Measurements from ENCODE around the gene VIPR2.
"Not testable (repeated sequence)": the region's sequence is repeated elsewhere in the genome, so short reads cannot be mapped to it uniquely, and the experiment has no call there.

VIPR2 gene

GRCh38 chr7:159011722-159012022 is 133.0 kb downstream of the VIPR2 start:
- Histone ChIP-seq H3K4me3 (ENCODE audit: low read depth, low read length) (no peak overlapping the region), H3K27me3 (ENCODE audit: control insufficient read depth, insufficient read depth, low read length) (no peaks in the 10 kb centered on the region), H3K27ac (ENCODE audit: low read depth, low read length) (no peak overlapping the region), H3K9me3 (ENCODE audit: control insufficient read depth, insufficient read depth, low read depth, low read length) (no peaks in the 10 kb centered on the region), H3K36me3 (ENCODE audit: control insufficient read depth, insufficient read depth, low read length) (no peaks in the 10 kb centered on the region), H3K9ac (ENCODE audit: low read length) (no peak overlapping the region), H3K4me1 (ENCODE audit: control insufficient read depth, insufficient read depth, low read length) (peaks cover 10% of the 10 kb centered on the region; the same call in 1 of the 2 replicates)

DNA sequence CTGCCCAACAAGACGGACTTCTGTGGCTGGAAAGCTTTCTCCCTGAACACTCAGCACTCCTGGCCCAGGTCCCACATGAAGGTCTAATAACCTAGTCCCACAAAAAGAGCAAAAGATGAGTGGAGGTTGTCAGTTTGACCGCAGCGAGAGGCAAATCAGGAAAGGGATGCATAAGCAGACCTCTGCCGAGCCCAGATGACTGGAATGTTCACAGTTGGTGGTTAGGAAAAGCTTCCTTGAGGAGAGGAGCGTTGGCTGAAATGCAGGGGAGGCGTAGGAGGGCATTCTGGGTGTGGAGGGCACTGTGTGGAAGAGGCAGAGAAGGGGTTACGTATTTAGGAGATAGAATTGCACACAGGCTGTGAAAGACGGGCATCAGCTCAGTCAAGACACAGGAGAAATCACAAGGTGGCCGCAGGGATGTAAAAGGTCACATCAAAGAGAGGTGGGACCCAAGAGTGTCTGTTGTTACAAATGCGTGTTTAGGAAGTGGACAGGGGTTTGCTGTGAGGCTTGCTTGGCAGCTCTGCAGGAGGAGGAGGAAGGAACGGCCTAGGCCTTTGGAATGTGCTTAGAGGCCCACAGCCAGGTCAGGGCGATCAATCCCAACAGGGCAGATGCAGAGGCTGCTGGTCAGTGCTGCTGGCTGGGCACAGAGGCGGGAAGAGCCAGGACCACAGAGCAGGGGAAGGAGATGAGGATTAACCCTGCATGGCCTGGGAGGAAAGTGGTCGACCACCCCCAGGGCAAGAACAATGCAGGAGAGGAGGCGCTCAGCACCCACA is 133.5 kb downstream of the VIPR2 start:
- Histone ChIP-seq H3K4me3 (ENCODE audit: low read depth, low read length) (no peak overlapping the region), H3K27ac (ENCODE audit: low read depth, low read length) (no peak overlapping the region), H3K4me1 (ENCODE audit: control insufficient read depth, insufficient read depth, low read length) (peaks cover 10% of the 10 kb centered on the region; the same call in 1 of the 2 replicates), H3K9me3 (ENCODE audit: control insufficient read depth, insufficient read depth, low read depth, low read length) (no peaks in the 10 kb centered on the region), H3K27me3 (ENCODE audit: control insufficient read depth, insufficient read depth, low read length) (no peaks in the 10 kb centered on the region), H3K36me3 (ENCODE audit: control insufficient read depth, insufficient read depth, low read length) (no peaks in the 10 kb centered on the region), H3K9ac (ENCODE audit: low read length) (no peak overlapping the region)

DNA sequence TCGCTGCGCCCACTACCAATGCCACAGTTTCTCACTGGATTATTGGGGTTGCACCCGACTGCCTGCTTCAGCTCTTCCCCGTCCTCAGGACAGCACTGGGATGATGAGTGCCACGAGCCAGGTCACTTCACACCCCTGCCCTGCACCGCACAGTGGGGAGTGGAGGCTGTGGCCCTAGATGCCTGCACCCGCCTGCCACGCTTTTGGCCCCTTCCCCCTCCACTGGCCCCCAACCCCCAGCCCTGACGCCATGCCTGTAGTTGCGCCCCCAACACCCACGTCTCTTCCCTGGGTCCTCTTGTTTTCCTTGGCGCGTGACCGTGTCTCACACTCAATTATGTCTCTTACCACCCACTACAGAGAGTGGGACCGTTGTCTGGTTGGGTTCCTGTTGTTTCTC is 134.3 kb downstream of the VIPR2 start:
- Histone ChIP-seq H3K9me3 (ENCODE audit: control insufficient read depth, insufficient read depth, low read depth, low read length) (no peaks in the 10 kb centered on the region), H3K4me3 (ENCODE audit: low read depth, low read length) (no peak overlapping the region), H3K9ac (ENCODE audit: low read length) (no peak overlapping the region), H3K36me3 (ENCODE audit: control insufficient read depth, insufficient read depth, low read length) (no peaks in the 10 kb centered on the region), H3K4me1 (ENCODE audit: control insufficient read depth, insufficient read depth, low read length) (peaks cover 4% of the 10 kb centered on the region; the same call in 1 of the 2 replicates), H3K27me3 (ENCODE audit: control insufficient read depth, insufficient read depth, low read length) (no peaks in the 10 kb centered on the region), H3K27ac (ENCODE audit: low read depth, low read length) (no peak overlapping the region)

DNA sequence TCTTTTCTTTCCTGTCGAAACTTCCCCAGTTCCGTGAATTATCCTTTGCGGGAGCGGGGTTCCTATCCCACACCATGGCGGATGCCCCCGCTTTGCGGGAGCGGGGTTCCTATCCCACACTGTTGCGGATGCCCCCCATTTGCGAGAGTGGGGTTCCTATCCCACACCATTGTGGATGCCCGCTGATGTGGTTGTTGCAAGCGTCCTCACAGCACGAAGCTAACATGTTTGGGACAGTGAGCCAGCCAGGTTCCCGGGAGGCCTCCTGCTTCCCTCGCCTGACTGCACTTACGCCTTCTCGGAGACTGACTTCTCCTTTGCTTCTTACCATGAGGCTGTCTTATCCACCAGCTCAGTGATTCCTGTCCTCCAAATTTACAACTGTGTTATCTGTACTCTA is 134.7 kb downstream of the VIPR2 start:
- H3K27me3 ChIP-seq (ENCODE audit: control insufficient read depth, insufficient read depth, low read length): no peaks in the 10 kb centered on the region
- no peak overlapping the region for H3K9ac ChIP-seq (ENCODE audit: low read length)
- no peaks in the 10 kb centered on the region for H3K4me1 ChIP-seq (ENCODE audit: control insufficient read depth, insufficient read depth, low read length)
- H3K9me3 ChIP-seq (ENCODE audit: control insufficient read depth, insufficient read depth, low read depth, low read length): no peaks in the 10 kb centered on the region
- H3K4me3 ChIP-seq (ENCODE audit: low read depth, low read length): no peak overlapping the region
- H3K36me3 ChIP-seq (ENCODE audit: control insufficient read depth, insufficient read depth, low read length): no peaks in the 10 kb centered on the region
- no peak overlapping the region for H3K27ac ChIP-seq (ENCODE audit: low read depth, low read length)

DNA sequence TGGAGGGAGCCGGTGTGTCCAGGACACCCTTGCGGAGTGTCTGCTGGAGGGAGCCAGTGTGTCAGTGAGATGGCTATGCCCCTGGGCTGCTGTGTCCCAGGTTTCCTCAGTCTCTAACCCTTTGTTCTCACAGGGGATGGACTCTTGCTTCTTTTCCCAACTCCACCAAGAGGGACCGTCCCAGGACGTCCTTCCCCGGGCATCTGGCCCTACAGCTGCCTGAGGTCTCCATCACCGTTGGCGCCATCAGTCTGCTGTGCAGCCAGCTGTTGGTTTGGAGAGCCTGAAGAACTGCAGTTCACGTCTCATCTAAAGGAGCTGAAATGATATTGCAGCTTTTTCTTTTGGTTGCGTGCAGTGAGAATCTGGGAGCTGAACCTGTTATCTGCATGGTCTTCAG is 136.2 kb downstream of the VIPR2 start:
- H3K4me1 ChIP-seq (ENCODE audit: control insufficient read depth, insufficient read depth, low read length): no peaks in the 10 kb centered on the region
- no peak overlapping the region for H3K4me3 ChIP-seq (ENCODE audit: low read depth, low read length)
- no peak overlapping the region for H3K27ac ChIP-seq (ENCODE audit: low read depth, low read length)
- no peak overlapping the region for H3K9ac ChIP-seq (ENCODE audit: low read length)
- H3K36me3 ChIP-seq (ENCODE audit: control insufficient read depth, insufficient read depth, low read length): no peaks in the 10 kb centered on the region
- no peaks in the 10 kb centered on the region for H3K9me3 ChIP-seq (ENCODE audit: control insufficient read depth, insufficient read depth, low read depth, low read length)
- no peaks in the 10 kb centered on the region for H3K27me3 ChIP-seq (ENCODE audit: control insufficient read depth, insufficient read depth, low read length)

GRCh38 chr7:159007996-159008389 is 136.7 kb downstream of the VIPR2 start:
- Histone ChIP-seq H3K27ac (ENCODE audit: low read depth, low read length) (no peak overlapping the region), H3K4me1 (ENCODE audit: control insufficient read depth, insufficient read depth, low read length) (no peaks in the 10 kb centered on the region), H3K27me3 (ENCODE audit: control insufficient read depth, insufficient read depth, low read length) (no peaks in the 10 kb centered on the region), H3K9me3 (ENCODE audit: control insufficient read depth, insufficient read depth, low read depth, low read length) (no peaks in the 10 kb centered on the region), H3K36me3 (ENCODE audit: control insufficient read depth, insufficient read depth, low read length) (no peaks in the 10 kb centered on the region), H3K9ac (ENCODE audit: low read length) (no peak overlapping the region), H3K4me3 (ENCODE audit: low read depth, low read length) (no peak overlapping the region)

DNA sequence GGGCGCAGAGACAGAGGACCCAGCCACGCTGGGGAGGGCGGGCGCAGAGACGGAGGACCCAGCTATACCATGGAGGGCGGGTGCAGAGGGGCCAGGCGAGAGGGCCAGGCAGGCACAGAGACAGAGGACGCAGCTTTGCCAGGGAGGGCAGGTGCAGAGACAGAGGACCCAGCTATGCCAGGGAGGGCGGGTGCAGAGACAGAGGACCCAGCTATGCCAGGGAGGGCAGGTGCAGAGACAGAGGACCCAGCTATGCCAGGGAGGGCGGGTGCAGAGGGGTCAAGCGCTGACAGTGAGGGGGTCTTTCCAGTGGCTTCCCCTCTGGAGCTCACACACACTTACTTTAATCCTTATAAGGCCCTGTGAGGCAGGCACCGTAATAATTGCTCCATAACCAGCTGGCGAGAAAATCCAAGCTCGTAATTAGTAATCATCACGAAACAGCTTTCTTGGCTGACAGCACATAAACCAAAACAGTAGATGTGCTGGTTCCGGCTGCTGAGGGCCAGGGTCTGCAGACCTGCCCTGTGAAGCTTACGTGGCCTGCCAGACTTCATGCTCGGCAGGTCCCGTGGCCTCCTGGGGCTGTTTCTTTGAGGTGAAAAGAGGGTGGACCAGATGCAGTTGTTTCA is 137.2 kb downstream of the VIPR2 start:
- H3K9ac ChIP-seq (ENCODE audit: low read length): no peak overlapping the region
- no peak overlapping the region for H3K27ac ChIP-seq (ENCODE audit: low read depth, low read length)
- no peaks in the 10 kb centered on the region for H3K27me3 ChIP-seq (ENCODE audit: control insufficient read depth, insufficient read depth, low read length)
- H3K4me3 ChIP-seq (ENCODE audit: low read depth, low read length): no peak overlapping the region
- no peaks in the 10 kb centered on the region for H3K9me3 ChIP-seq (ENCODE audit: control insufficient read depth, insufficient read depth, low read depth, low read length)
- H3K36me3 ChIP-seq (ENCODE audit: control insufficient read depth, insufficient read depth, low read length): no peaks in the 10 kb centered on the region
- H3K4me1 ChIP-seq (ENCODE audit: control insufficient read depth, insufficient read depth, low read length): no peaks in the 10 kb centered on the region

GRCh38 chr7:159006610-159007130 is 138.0 kb downstream of the VIPR2 start:
- Histone ChIP-seq H3K36me3 (ENCODE audit: control insufficient read depth, insufficient read depth, low read length) (no peaks in the 10 kb centered on the region), H3K4me1 (ENCODE audit: control insufficient read depth, insufficient read depth, low read length) (no peaks in the 10 kb centered on the region), H3K9ac (ENCODE audit: low read length) (no peak overlapping the region), H3K9me3 (ENCODE audit: control insufficient read depth, insufficient read depth, low read depth, low read length) (no peaks in the 10 kb centered on the region; the same call in 1 of the 2 replicates), H3K27me3 (ENCODE audit: control insufficient read depth, insufficient read depth, low read length) (no peaks in the 10 kb centered on the region), H3K4me3 (ENCODE audit: low read depth, low read length) (no peak overlapping the region), H3K27ac (ENCODE audit: low read depth, low read length) (no peak overlapping the region)

- not testable (repeated sequence) for H3K27me3 ChIP-seq (ENCODE audit: control insufficient read depth, insufficient read depth, low read length); H3K9me3 ChIP-seq (ENCODE audit: control insufficient read depth, insufficient read depth, low read depth, low read length)
These were observed 138.6 kb downstream of the VIPR2 start for GRCh38 chr7:159006022-159006609.

DNA sequence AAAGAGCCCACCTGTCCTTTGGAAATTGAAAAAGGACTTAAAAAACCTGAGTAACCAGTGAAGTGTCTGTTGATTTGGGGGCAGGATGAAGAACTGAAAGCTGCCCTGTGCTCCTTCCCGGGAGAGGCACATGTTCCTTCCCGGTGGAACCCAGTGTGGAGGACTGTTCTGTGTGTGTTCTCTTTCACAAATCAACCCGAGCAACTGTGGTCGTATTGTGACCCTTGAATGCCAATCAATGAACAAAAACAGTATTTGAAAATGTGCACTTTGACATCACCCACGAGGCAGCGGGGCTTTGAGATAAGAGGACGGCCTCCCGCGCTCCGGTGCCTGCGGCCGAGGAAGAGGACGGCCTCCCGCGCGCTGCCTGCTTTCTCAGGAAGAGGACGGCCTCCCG is 139.0 kb downstream of the VIPR2 start:
- no peaks in the 10 kb centered on the region for H3K27me3 ChIP-seq (ENCODE audit: control insufficient read depth, insufficient read depth, low read length)
- H3K4me1 ChIP-seq (ENCODE audit: control insufficient read depth, insufficient read depth, low read length): no peaks in the 10 kb centered on the region
- H3K4me3 ChIP-seq (ENCODE audit: low read depth, low read length): no peak overlapping the region
- H3K36me3 ChIP-seq (ENCODE audit: control insufficient read depth, insufficient read depth, low read length): no peaks in the 10 kb centered on the region
- no peak overlapping the region for H3K27ac ChIP-seq (ENCODE audit: low read depth, low read length)
- no peaks in the 10 kb centered on the region; the same call in 1 of the 2 replicates for H3K9me3 ChIP-seq (ENCODE audit: control insufficient read depth, insufficient read depth, low read depth, low read length)
- no peak overlapping the region for H3K9ac ChIP-seq (ENCODE audit: low read length)

More at GRCh38 chr7:159006022-159006609, 138.6 kb downstream of the VIPR2 start:
- H3K4me1 ChIP-seq (ENCODE audit: control insufficient read depth, insufficient read depth, low read length); H3K9ac ChIP-seq (ENCODE audit: low read length); H3K4me3 ChIP-seq (ENCODE audit: low read depth, low read length); H3K27ac ChIP-seq (ENCODE audit: low read depth, low read length); H3K36me3 ChIP-seq (ENCODE audit: control insufficient read depth, insufficient read depth, low read length): not testable (repeated sequence)

- Histone ChIP-seq H3K9ac (ENCODE audit: low read length) (no peak overlapping the region), H3K4me1 (ENCODE audit: control insufficient read depth, insufficient read depth, low read length) (no peaks in the 10 kb centered on the region), H3K4me3 (ENCODE audit: low read depth, low read length) (no peak overlapping the region), H3K27me3 (ENCODE audit: control insufficient read depth, insufficient read depth, low read length) (no peaks in the 10 kb centered on the region; the same call in 1 of the 2 replicates), H3K9me3 (ENCODE audit: control insufficient read depth, insufficient read depth, low read depth, low read length) (no peaks in the 10 kb centered on the region; the same call in 1 of the 2 replicates), H3K27ac (ENCODE audit: low read depth, low read length) (no peak overlapping the region), H3K36me3 (ENCODE audit: control insufficient read depth, insufficient read depth, low read length) (no peaks in the 10 kb centered on the region)
These were observed 140.3 kb downstream of the VIPR2 start for GRCh38 chr7:159004411-159004810.

Data from HUES6 (cell line).